OCI-M1 (cell line): ENCODE results near the gene ENO4.

Experiments used
- DNase-seq: peaks from one replicate; lab custom pipeline; 2025; lab: John Stamatoyannopoulos, UW

Gene ENO4

DNA sequence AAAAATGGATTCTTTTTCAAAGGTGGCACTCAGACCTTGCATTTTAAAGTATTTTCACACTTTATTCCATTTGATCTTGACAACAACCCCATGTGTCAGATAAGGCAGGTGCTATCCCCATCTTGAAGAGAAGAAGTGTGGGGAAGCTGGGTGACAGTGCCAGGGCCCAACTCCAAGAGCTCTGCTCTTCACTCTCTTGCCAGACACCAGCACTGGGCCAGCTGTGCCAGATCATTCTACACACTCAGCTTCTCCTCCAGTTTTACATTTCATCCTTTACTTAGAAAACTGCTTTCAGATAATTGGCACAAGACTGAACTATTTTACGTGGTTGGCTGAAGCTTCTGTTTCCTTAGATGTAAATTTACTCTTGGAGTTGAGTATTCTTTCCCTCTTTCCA lies 64.4 kb downstream of the ENO4 start:
- DNase-seq: no peak

DNA sequence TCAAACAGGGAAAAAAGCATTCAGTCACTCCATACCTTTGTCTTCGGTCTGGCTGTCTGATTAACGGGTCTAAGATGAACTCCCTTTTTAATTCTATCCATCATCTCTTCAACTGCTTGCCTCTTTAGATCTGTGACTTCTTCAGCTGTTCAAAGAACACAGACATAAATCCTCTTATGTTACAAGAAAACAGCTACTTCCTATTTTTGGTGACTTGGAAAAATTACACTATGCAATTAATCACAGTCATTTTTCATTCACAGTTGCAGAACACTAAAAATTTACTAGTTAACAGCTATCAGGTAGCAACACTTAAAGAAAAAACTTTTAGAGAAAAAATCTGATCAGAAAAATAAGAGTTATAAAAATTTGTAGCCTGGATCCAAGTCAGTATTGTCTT lies 66.0 kb downstream of the ENO4 start:
- DNase-seq: no peak

- DNase-seq: no peak
Observed at GRCh38 chr10:116917481-116917880, 68.2 kb downstream of the ENO4 start.

DNA sequence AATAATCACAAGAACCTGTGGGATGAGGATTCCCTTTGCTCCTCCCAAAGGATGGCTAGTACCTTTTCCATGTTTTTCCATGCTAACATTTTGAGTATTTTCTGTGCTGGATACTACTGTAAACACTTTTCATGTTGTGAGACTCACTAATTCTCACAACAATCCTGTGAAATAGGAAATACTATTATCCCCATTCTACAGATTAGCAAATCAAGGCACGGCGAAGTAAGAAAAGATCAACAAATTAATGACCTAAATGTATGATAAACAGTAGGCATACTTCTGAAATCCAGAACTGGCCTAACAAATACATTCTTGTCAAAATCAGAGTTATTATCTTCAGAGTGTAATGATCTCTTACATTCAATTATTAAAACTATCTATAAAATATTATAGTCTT lies 69.3 kb downstream of the ENO4 start:
- no peak for DNase-seq

DNA sequence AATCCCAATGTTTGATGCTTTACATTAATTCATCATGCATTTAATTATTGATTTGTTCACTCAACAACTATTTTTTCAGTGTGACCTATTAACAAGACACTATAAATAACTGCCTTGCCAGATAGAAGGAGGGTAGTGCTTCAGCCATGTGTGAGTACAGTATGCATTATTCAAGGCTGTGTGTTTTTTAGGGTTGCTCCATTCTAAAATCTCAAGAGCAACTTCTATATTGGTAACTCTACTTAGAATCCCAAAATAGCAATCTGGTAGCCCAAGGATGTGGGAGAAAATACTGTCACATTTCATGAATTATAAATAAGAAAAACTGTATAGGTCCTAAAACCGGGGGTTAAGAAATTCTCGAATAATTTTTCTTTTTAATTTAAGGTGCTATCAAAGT lies 69.9 kb downstream of the ENO4 start:
- no peak for DNase-seq

DNA sequence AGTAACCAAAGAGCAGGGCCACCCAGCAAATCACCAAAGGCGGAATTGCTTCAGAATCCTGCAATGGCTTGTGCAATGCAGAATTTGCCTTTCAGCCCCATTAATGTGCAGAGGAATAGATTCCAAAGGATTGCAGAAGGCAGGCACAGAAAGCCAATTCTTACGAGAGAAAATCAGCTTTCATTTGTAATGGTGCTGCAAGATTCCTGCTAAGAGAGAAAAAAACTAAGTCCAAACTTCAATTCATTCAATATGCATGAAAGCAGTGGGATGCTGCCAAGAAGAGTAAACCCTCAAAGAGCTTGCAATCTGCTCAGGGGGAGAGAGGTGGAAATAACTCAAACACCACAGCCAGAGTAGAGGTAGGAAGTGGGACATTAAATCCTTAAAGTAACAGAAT lies 70.4 kb downstream of the ENO4 start:
- DNase-seq: no peak

- DNase-seq: no peak
Observed at GRCh38 chr10:116925056-116925455, 75.8 kb downstream of the ENO4 start.

DNA sequence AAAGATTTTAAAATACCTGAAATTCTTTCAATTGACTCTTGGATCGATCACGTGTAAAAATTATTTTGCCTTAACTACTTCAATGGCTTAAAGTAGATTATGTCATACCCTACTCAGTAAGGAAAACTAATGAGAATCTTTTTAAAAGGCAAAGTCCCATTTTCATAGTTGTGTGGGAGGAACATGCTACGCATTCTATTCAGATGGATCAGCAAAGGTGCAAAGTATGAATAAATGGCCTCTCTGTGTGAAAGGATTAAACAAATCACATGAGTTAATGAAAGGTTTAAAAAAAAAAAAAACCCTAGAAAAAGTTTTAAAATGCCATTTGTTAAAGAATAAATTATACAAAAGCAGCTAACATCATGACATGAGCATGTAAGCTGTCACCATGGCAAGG lies 77.1 kb downstream of the ENO4 start:
- no peak for DNase-seq

GRCh38 chr10:116931806-116932205 lies 82.5 kb downstream of the ENO4 start:
- no peak for DNase-seq
